ENCODE results near the gene GJB1. TPM values are rescaled to one million over a fixed set of nuclear protein-coding genes. Genes with fewer than 3 reads are reported as not detected.

Gene GJB1
- total and polyA plus RNA-seq, 9 of the 15 experiments (the other 6 are each of a cell fraction or from before 2014, with no cell fraction given), result 0.11 TPM; not detected in 8

DNA sequence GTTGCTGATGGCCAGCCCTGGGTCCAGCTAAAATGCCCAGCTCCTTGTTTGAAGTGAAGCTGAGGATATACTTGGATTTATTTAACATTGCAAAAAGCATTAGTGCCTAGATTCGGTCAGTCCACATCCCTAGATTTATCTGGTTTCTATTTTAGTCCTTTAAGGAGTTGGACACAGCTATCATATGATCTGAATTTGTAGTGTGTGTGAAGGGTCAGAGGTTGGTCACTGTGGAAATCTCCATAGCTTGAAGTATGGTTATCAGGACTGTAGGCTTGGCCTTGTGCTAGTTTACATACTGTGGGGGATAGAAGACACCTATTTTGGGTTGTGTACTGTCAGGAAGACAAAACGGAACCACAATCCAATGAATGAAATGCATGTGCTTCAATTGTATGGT, 49.6 kb upstream of the GJB1 start:
- POLR2A ChIA-PET, result interaction anchor here (1.6 kb wide), 1 partner anchor 9 kb away, joined by 5 read pairs; no protein-coding TSS in a partner anchor
- Histone ChIP-seq H3K9me1 (ENCODE audit: control insufficient read depth, insufficient read depth, low read length) (no peaks in the 10 kb centered on the region), H3K79me2 (ENCODE audit: control insufficient read depth, insufficient read depth, low read length) (no peaks in the 10 kb centered on the region), H2AFZ (ENCODE audit: low read depth, low read length) (no peak overlapping the region), H3K9me3 (replicated peaks; ENCODE audit: control insufficient read depth, insufficient read depth, low read depth, low read length) (no peaks in the 10 kb centered on the region), H3K36me3 (ENCODE audit: control insufficient read depth, insufficient read depth, low read length) (no peaks in the 10 kb centered on the region; the same call in 2 of the 3 replicates), H4K20me1 (replicated peaks; ENCODE audit: control insufficient read depth, insufficient read depth, low read length) (no peaks in the 10 kb centered on the region), H3K4me3 (no peak overlapping the region), H3K9ac (ENCODE audit: insufficient read depth in 1 of 2, low read depth in 2 of 2, low read length in 2 of 2) (peak overlapping the region in 1 of 2 experiments; percentile 48; a peak in 1 of 4 replicates), H3K4me2 (ENCODE audit: insufficient read depth, low read length) (no peak overlapping the region), H3K27ac (ENCODE audit: extremely low read depth, low read depth, low read length) (no peak overlapping the region), H3K4me1 (replicated peaks in 1 of 2; ENCODE audit: control insufficient read depth in 2 of 2, insufficient read depth in 2 of 2, low read length in 2 of 2) (peaks cover 23 to 25% of the 10 kb centered on the region in 2 experiments; a peak in 4 of 5 replicates), H3K27me3 (ENCODE audit: control insufficient read depth in 2 of 2, insufficient read depth in 2 of 2, low read length in 2 of 2) (no peaks in the 10 kb centered on the region)
- DNase-seq (ENCODE audit: extremely low read depth in 1 of 4, low spot score in 3 of 4), result peak in 2 of 4 experiments; percentile 11 to 39
- in situ Hi-C loops (cut with MboI) (loop anchor here (10.0 kb wide), 1 partner anchor 409 kb away; no protein-coding TSS in a partner anchor), intact Hi-C loops (cut with micrococcal nuclease) (no loop called here)
- CTCF ChIA-PET (ENCODE audit: low intra/inter-chr PET ratio), result no interaction called here
- ATAC-seq, result peak; percentile 12; the same call in 1 of the 3 replicates
- BruUV-seq (replicated peaks), result no TSS peak
- no peak for FAIRE-seq
- 0% methylated on average over 2 of the region's 2 CpGs for WGBS (ENCODE audit: insufficient coverage, low coverage, missing lambda C conversion rate)
- TF ChIP-seq NR4A1 (CRISPR knock-in tag; IDR thresholded peaks at IDR 0.05), result no peak
- no peak for TF ChIP-seq NR4A1 (tag; IDR thresholded peaks at IDR 0.05)
- TF ChIP-seq GATAD2B (IDR thresholded peaks at IDR 0.05; ENCODE audit: borderline replicate concordance), result no peak
- TF ChIP-seq PTBP1 (IDR thresholded peaks at IDR 0.05; ENCODE audit: low read depth, low read length), result no peak
- no peak for TF ChIP-seq RBM25 (IDR thresholded peaks at IDR 0.05; ENCODE audit: low read depth, low read length, severe bottlenecking)
- TF ChIP-seq CHD1 (IDR thresholded peaks at IDR 0.05; ENCODE audit: low read length), result no peak
- TF ChIP-seq ZNF165 (CRISPR knock-in tag; IDR thresholded peaks at IDR 0.05; ENCODE audit: borderline replicate concordance), result no peak
- no peak for TF ChIP-seq TARDBP (IDR thresholded peaks at IDR 0.05)
- TF ChIP-seq IFI16 (CRISPR knock-in tag; IDR thresholded peaks at IDR 0.05), result no peak
- no peak for TF ChIP-seq COPS2 (conservative IDR thresholded peaks at IDR 0.05)
- TF ChIP-seq TAF15 (IDR thresholded peaks at IDR 0.05; ENCODE audit: low read depth, low read length), result no peak
- TF ChIP-seq HEY1 (CRISPR knock-in tag; IDR thresholded peaks at IDR 0.05; ENCODE audit: borderline replicate concordance), result no peak
- peak; percentile 37; the same call in 1 of the 2 replicates for TF ChIP-seq CBFA2T3 (IDR thresholded peaks at IDR 0.05)
- TF ChIP-seq CBFA2T2 (conservative IDR thresholded peaks at IDR 0.05), result no peak
- TF ChIP-seq NR2C1 (IDR thresholded peaks at IDR 0.05), result no peak
- peak; percentile 65; the same call in 1 of the 2 replicates for TF ChIP-seq NR2C1 (tag; IDR thresholded peaks at IDR 0.05)
- TF ChIP-seq POU5F1 (IDR thresholded peaks at IDR 0.05; ENCODE audit: borderline replicate concordance, low read depth, low read length, partially characterized antibody), result no peak
- TF ChIP-seq CREBBP (IDR thresholded peaks at IDR 0.05; ENCODE audit: low read depth, low read length), result no peak
- TF ChIP-seq TBL1XR1 (IDR thresholded peaks at IDR 0.05; ENCODE audit: low read length in 2 of 2), result peak in 1 of 2 experiments; percentile 42; a peak in 1 of 4 replicates
- no peak for TF ChIP-seq HDAC8 (tag; IDR thresholded peaks at IDR 0.05)
- TF ChIP-seq, protein P1, sequence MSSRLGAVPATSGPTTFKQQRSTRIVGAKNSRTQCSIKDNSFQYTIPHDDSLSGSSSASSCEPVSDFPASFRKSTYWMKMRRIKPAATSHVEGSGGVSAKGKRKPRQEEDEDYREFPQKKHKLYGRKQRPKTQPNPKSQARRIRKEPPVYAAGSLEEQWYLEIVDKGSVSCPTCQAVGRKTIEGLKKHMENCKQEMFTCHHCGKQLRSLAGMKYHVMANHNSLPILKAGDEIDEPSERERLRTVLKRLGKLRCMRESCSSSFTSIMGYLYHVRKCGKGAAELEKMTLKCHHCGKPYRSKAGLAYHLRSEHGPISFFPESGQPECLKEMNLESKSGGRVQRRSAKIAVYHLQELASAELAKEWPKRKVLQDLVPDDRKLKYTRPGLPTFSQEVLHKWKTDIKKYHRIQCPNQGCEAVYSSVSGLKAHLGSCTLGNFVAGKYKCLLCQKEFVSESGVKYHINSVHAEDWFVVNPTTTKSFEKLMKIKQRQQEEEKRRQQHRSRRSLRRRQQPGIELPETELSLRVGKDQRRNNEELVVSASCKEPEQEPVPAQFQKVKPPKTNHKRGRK (tag; IDR thresholded peaks at IDR 0.05), result no peak
- peak; percentile 47; the same call in 1 of the 2 replicates for TF ChIP-seq MEF2A (IDR thresholded peaks at IDR 0.05; ENCODE audit: control insufficient read depth, low read depth, low read length)
- no peak for TF ChIP-seq ZNF316 (IDR thresholded peaks at IDR 0.05)
- TF ChIP-seq NR2C2 (CRISPR knock-in tag; IDR thresholded peaks at IDR 0.05), result no peak
- peak; percentile 53; the same call in 1 of the 2 replicates for TF ChIP-seq NR2C2 (tag; IDR thresholded peaks at IDR 0.05)
- no peak for TF ChIP-seq ARID1B (IDR thresholded peaks at IDR 0.05)
- TF ChIP-seq RCOR1 (IDR thresholded peaks at IDR 0.05; ENCODE audit: borderline replicate concordance in 1 of 2, low read depth in 2 of 2, low read length in 2 of 2), result peak in 1 of 2 experiments; percentile 55; a peak in 1 of 4 replicates

All from K562 (cell line).